K562 (cell line): ENCODE data around the gene ABI3BP. TPM values are rescaled to one million over a fixed set of nuclear protein-coding genes. Genes with fewer than 3 reads are reported as not detected.

ENCODE experiments used
- E2F3 ChIP-seq: fragments of 250-450 bp; sonication (Bioruptor Pico); IDR thresholded peaks from 2 replicates; pipeline ENCODE4 v1.4.0; 2020; ENCODE audit warnings: mild to moderate bottlenecking
- KDM4B ChIP-seq, 2 experiments: fragments of 450-650 bp in 1 of 2; sonication (generic) in 1 of 2; IDR thresholded peaks; 2 replicates each; pipeline ENCODE4 v1.6.1; 2016 to 2017; ENCODE audit warnings: borderline replicate concordance in 2 of 2, antibody characterized with exemption in 1 of 2, low read depth in 1 of 2, mild to moderate bottlenecking in 1 of 2
- MTA3 ChIP-seq: fragments of 450-650 bp; formaldehyde crosslinking; IDR thresholded peaks from 2 replicates; pipeline ENCODE4 v1.6.1; 2017; ENCODE audit warnings: mild to moderate bottlenecking, borderline replicate concordance
- RBFOX2 ChIP-seq: fragments of 200-400 bp; formaldehyde crosslinking; IDR thresholded peaks from 2 replicates; pipeline ENCODE4 v1.6.1; 2017; ENCODE audit warnings: low read depth, mild to moderate bottlenecking, low read length, moderate library complexity
- YY1 ChIP-seq, 3 experiments: IDR thresholded peaks; 2 replicates each; pipeline ENCODE4 v1.6.1; 2011; ENCODE audit warnings: low read length in 2 of 3, mild to moderate bottlenecking in 2 of 3, moderate library complexity in 2 of 3, borderline replicate concordance in 1 of 3, control low read depth in 1 of 3, low read depth in 1 of 3; ENCODE audit not compliant: insufficient read depth in 3 of 3, insufficient replicate concordance in 2 of 3, control insufficient read depth in 1 of 3, insufficient read length in 1 of 3; ENCODE audit errors: extremely low read depth in 1 of 3
- ZNF146 ChIP-seq: IDR thresholded peaks from one replicate; pipeline ENCODE4 v1.6.1; 2018; ENCODE audit warnings: missing compliant biosample characterization; ENCODE audit not compliant: unreplicated experiment
- ZNF224 ChIP-seq: sonication (generic); formaldehyde crosslinking; IDR thresholded peaks from 2 replicates; pipeline ENCODE4 v1.8.0; 2022; ENCODE audit warnings: mild to moderate bottlenecking, missing genetic modification reagents
- ZNF263 ChIP-seq: sonication (generic); formaldehyde crosslinking; IDR thresholded peaks from 2 replicates; pipeline ENCODE4 v1.8.0; 2022; ENCODE audit warnings: mild to moderate bottlenecking, missing genetic modification reagents, borderline replicate concordance
- ZNF311 ChIP-seq: fragments of 250-450 bp; sonication (Bioruptor Pico); IDR thresholded peaks from 2 replicates; pipeline ENCODE4 v1.4.0; 2020; ENCODE audit warnings: mild to moderate bottlenecking, moderate library complexity
- ZNF699 ChIP-seq: fragments of 250-450 bp; sonication (Bioruptor Pico); IDR thresholded peaks from 2 replicates; pipeline ENCODE4 v1.8.0; 2021; ENCODE audit warnings: mild to moderate bottlenecking, moderate library complexity; ENCODE audit not compliant: insufficient replicate concordance
- polyA plus RNA-seq, 8 experiments: library from polyadenylated mRNA; depleted of rRNA in 4 of 8; stranded (reverse) in 5 of 8; unstranded in 3 of 8; fragments of >200 nt; fragmentation: Nextera tagmentation in 2 of 8; fragmentation: Illumina TruSeq in 1 of 8; extraction: Ambion mirVana in 2 of 8; extraction: Trizol in 1 of 8; gene quantifications; 2 replicates each; pipeline versions ENCODE4 v1.2.1 to v1.2.3, GENCODE V29; 2011 to 2014; ENCODE audit warnings: inconsistent platforms in 1 of 8, missing spikeins in 1 of 8
- total RNA-seq, 7 experiments: library from RNA; depleted of rRNA in 6 of 7; stranded (reverse); fragments of >200 nt in 6 of 7; fragmentation: Illumina TruSeq in 2 of 7; extraction: Trizol in 2 of 7; gene quantifications; 2 replicates each; pipeline versions ENCODE4 v1.2.1 to v1.2.3, GENCODE V29; 2011 to 2021; ENCODE audit warnings: low replicate concordance in 1 of 7
- TF ChIP-seq, protein P1 (sequence below): fragments of 450-650 bp; IDR thresholded peaks from 2 replicates; pipeline ENCODE4 v1.6.1; 2016; ENCODE audit warnings: mild to moderate bottlenecking
- TF ChIP-seq, protein P2 (sequence below): fragments of 450-650 bp; IDR thresholded peaks from 2 replicates; pipeline ENCODE4 v1.6.1; 2018; ENCODE audit not compliant: partially characterized antibody
- TF ChIP-seq, protein P3 (sequence below): sonication (generic); formaldehyde crosslinking; IDR thresholded peaks from 2 replicates; pipeline ENCODE4 v1.8.0; 2023; ENCODE audit warnings: mild to moderate bottlenecking, missing genetic modification reagents
- TF ChIP-seq, protein P4 (sequence below): fragments of 250-450 bp; sonication (Bioruptor Pico); IDR thresholded peaks from 2 replicates; pipeline ENCODE4 v1.9.0; 2021; ENCODE audit warnings: mild to moderate bottlenecking

ABI3BP gene
- total and polyA plus RNA-seq, 9 of the 15 experiments (the other 6 are each of a cell fraction or from before 2014, with no cell fraction given): 0.01 to 0.24 (median 0.06) TPM; not detected in 5

DNA sequence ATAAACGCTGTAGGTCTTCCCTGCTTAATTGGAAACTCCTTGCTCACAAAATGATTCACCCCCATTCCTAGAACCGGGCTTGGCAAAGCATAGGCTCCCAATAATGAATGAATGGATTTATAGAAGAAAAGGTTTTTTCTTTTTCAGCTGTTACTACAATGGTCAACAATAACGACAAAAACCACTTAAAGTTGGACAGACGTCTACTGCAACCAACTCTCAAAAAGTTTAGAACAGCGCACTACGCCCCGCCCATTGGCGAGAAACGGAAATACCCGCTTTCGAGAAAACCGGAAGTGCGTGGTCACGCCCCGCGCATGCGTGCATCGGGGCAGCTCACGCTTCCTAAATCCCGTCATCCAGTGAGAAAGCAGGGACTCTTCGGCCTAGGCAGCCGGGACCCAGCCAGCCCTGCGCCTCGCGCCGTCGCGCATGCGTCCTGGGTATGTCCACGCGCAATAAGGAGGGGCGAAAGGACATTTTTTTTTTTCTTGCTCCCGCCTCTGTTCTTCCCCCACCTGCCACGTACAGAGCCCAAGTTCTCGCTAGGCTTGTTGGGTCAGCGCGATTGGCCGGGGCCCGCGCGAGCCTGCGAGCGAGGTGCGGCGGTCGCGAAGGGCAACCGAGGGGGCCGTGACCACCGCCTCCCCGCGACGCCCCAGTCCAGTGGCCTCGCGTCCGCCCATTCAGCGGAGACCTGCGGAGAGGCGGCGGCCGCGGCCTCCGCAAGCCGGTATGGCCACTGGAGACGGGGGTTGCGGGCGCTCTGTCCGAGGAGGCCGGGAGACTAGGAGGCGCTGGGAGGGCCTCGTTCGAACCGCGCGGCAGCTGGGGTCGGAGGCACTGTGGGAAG, 284.0 kb downstream of the ABI3BP start, which contains the start of gene TFG (continued):
- peak in 2 of 3 experiments; percentile 8 to 21 for TF ChIP-seq YY1 (IDR thresholded peaks at IDR 0.05; ENCODE audit: borderline replicate concordance in 1 of 3, control insufficient read depth in 1 of 3, extremely low read depth in 1 of 3, insufficient read depth in 3 of 3, insufficient read length in 1 of 3, insufficient replicate concordance in 2 of 3, low read depth in 1 of 3, low read length in 2 of 3)
- TF ChIP-seq, protein P1, sequence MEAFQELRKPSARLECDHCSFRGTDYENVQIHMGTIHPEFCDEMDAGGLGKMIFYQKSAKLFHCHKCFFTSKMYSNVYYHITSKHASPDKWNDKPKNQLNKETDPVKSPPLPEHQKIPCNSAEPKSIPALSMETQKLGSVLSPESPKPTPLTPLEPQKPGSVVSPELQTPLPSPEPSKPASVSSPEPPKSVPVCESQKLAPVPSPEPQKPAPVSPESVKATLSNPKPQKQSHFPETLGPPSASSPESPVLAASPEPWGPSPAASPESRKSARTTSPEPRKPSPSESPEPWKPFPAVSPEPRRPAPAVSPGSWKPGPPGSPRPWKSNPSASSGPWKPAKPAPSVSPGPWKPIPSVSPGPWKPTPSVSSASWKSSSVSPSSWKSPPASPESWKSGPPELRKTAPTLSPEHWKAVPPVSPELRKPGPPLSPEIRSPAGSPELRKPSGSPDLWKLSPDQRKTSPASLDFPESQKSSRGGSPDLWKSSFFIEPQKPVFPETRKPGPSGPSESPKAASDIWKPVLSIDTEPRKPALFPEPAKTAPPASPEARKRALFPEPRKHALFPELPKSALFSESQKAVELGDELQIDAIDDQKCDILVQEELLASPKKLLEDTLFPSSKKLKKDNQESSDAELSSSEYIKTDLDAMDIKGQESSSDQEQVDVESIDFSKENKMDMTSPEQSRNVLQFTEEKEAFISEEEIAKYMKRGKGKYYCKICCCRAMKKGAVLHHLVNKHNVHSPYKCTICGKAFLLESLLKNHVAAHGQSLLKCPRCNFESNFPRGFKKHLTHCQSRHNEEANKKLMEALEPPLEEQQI: no peak
- no peak for TF ChIP-seq ZNF146 (CRISPR knock-in tag)
- no peak for TF ChIP-seq ZNF699 (CRISPR knock-in tag)
- no peak for TF ChIP-seq ZNF224 (CRISPR knock-in tag)
- TF ChIP-seq MTA3: 0 out of 2 replicates have a peak, but pooled peaks have one; percentile 20
- TF ChIP-seq, protein P2, sequence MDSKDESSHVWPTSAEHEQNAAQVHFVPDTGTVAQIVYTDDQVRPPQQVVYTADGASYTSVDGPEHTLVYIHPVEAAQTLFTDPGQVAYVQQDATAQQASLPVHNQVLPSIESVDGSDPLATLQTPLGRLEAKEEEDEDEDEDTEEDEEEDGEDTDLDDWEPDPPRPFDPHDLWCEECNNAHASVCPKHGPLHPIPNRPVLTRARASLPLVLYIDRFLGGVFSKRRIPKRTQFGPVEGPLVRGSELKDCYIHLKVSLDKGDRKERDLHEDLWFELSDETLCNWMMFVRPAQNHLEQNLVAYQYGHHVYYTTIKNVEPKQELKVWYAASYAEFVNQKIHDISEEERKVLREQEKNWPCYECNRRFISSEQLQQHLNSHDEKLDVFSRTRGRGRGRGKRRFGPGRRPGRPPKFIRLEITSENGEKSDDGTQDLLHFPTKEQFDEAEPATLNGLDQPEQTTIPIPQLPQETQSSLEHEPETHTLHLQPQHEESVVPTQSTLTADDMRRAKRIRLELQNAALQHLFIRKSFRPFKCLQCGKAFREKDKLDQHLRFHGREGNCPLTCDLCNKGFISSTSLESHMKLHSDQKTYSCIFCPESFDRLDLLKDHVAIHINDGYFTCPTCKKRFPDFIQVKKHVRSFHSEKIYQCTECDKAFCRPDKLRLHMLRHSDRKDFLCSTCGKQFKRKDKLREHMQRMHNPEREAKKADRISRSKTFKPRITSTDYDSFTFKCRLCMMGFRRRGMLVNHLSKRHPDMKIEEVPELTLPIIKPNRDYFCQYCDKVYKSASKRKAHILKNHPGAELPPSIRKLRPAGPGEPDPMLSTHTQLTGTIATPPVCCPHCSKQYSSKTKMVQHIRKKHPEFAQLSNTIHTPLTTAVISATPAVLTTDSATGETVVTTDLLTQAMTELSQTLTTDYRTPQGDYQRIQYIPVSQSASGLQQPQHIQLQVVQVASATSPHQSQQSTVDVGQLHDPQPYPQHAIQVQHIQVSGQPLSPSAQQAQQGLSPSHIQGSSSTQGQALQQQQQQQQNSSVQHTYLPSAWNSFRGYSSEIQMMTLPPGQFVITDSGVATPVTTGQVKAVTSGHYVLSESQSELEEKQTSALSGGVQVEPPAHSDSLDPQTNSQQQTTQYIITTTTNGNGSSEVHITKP: peak; percentile 16
- TF ChIP-seq E2F3 (CRISPR knock-in tag): no peak
- TF ChIP-seq ZNF263 (CRISPR knock-in tag): peak; percentile 76; the same call in 1 of the 2 replicates
- TF ChIP-seq RBFOX2: peak; percentile 94
- TF ChIP-seq KDM4B (IDR thresholded peaks at IDR 0.05; ENCODE audit: borderline replicate concordance in 2 of 2, low read depth in 1 of 2): no peak
- TF ChIP-seq, protein P3, sequence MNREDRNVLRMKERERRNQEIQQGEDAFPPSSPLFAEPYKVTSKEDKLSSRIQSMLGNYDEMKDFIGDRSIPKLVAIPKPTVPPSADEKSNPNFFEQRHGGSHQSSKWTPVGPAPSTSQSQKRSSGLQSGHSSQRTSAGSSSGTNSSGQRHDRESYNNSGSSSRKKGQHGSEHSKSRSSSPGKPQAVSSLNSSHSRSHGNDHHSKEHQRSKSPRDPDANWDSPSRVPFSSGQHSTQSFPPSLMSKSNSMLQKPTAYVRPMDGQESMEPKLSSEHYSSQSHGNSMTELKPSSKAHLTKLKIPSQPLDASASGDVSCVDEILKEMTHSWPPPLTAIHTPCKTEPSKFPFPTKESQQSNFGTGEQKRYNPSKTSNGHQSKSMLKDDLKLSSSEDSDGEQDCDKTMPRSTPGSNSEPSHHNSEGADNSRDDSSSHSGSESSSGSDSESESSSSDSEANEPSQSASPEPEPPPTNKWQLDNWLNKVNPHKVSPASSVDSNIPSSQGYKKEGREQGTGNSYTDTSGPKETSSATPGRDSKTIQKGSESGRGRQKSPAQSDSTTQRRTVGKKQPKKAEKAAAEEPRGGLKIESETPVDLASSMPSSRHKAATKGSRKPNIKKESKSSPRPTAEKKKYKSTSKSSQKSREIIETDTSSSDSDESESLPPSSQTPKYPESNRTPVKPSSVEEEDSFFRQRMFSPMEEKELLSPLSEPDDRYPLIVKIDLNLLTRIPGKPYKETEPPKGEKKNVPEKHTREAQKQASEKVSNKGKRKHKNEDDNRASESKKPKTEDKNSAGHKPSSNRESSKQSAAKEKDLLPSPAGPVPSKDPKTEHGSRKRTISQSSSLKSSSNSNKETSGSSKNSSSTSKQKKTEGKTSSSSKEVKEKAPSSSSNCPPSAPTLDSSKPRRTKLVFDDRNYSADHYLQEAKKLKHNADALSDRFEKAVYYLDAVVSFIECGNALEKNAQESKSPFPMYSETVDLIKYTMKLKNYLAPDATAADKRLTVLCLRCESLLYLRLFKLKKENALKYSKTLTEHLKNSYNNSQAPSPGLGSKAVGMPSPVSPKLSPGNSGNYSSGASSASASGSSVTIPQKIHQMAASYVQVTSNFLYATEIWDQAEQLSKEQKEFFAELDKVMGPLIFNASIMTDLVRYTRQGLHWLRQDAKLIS (CRISPR knock-in tag): no peak
- TF ChIP-seq, protein P4, sequence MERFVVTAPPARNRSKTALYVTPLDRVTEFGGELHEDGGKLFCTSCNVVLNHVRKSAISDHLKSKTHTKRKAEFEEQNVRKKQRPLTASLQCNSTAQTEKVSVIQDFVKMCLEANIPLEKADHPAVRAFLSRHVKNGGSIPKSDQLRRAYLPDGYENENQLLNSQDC (CRISPR knock-in tag): no peak
- no peak for TF ChIP-seq ZNF311 (CRISPR knock-in tag)
